GM23248 (cell line): ENCODE data around the gene ITIH4.

Experiments
- EZH2 ChIP-seq: fragments of 200-600 bp; sonication (generic); IDR thresholded peaks from 2 replicates; pipeline ENCODE4 v1.6.1; 2018; ENCODE audit warnings: antibody characterized with exemption, mild to moderate bottlenecking; ENCODE audit not compliant: insufficient read depth, poor library complexity, severe bottlenecking
- EZH2phosphoT487 ChIP-seq: fragments of 200-600 bp; sonication (generic); IDR thresholded peaks from 2 replicates; pipeline ENCODE4 v1.6.1; 2018; ENCODE audit warnings: antibody characterized with exemption, moderate library complexity, mild to moderate bottlenecking, low read depth; ENCODE audit not compliant: insufficient read depth

GRCh38 chr3:52854013-52854412 is 23.5 kb upstream of the ITIH4 start:
- no peak for TF ChIP-seq EZH2phosphoT487
- TF ChIP-seq EZH2, result no peak
